NCI-H2029 treated with DMSO at 0.1 percent for 48 hours (cell line): ENCODE measurements around the gene BAZ2A.
"Not testable (repeated sequence)": the region's sequence is repeated elsewhere in the genome, so short reads cannot be mapped to it uniquely, and the experiment has no call there.

ENCODE experiments used
- DNase-seq: peaks from one replicate; lab custom pipeline; 2025; lab: John Stamatoyannopoulos, UW

Gene BAZ2A

GRCh38 chr12:56630180-56630632, at the start of gene BAZ2A:
Gene BAZ2A (minus strand): TSS chr12:56630326. CDS start chr12:56617530, 12,796 bp downstream.
- DNase-seq, result peak; percentile 66

DNA sequence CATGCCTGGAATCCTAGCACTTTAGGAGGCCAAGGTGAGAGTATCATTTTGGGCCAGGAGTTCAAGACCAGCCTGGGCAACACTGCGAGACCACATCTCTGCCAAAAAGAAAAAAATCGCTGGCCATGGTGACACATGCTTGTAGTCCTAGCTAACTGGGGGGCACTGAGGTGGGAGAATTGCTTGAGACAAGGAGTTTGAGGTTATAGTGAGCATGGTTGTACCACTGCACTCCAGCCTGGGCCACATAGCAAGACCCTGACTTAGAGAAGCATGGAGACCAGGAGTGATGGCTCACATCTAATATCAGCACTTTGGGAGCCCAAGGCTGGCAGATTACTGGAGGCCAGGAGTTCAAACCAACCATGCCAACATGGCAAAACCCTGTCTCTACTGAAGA, 48.7 kb upstream of the BAZ2A start:
- DNase-seq, result no peak

DNA sequence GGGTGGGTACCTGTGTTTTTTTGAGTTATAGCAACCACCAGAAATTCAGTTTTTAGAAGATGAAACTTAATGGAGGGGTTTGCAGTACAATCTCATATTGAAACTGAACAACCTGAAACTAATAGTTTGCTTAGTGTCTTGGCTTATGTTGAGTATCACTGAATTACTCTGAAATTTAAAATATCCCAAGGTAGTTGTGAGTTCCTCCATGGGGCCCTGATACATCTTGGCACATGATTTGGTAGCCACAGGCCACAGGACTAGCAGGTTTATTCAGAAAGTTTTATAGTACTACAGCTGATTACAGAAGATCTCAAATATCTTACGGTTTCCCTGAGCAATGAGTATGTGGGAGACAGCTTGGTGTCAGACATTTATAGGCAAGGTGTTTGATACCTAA, 47.6 kb upstream of the BAZ2A start:
- DNase-seq, result no peak

DNA sequence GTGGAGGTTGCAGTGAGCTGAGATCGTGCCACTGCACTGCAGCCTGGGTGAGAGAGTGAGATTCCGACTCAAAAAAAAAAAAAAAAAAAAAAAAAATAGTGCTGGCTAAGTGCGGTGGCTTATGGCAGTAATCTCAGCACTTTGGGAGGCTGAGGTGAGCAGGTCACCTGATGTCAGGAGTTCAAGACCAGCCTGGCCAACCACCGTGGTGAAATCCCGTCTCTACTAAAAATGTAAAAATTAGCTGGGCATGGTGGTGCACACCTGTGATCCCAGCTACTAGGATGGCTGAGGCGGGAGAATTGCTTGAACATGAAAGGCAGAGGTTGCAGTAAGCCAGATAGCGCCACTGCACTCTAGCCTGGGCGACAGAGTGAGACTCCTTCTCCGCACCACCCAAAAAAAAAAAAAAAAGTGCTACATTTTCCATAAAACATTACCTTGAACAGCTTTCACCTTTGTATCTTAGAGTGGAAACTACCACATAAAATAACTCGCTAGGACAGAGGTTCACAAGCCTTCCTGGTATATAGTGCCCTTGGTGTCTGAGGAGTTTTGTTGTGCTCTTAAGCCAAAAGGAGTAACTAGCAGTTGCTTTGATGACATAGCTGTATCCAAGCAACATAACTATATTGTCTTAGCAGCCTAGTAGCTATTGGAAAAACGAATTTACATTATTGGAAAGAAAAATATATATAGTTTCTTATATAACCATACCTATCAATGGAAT, 46.9 kb upstream of the BAZ2A start:
- DNase-seq, result no peak

GRCh38 chr12:56671608-56672007, 41.5 kb upstream of the BAZ2A start:
- DNase-seq, result no peak

DNA sequence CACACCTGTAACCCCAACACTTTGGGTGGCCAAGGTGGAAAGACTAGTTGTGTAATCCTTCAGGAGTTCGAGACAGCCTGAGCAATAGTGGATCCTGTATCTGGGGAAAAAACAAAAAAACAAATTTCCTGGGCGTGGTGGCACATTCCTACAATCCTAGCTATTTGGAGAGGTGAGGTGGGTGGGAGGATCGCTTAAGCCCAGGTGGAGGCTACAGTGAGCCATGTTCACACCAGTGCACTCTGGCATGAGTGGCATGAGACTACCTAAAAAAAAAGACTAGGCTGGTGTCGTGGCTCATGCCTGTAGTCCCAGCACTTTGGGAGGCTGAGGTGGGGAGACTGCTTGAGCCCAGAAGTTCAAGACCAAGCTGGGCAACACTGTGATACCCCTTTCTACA, 40.7 kb upstream of the BAZ2A start:
- no peak for DNase-seq

- no peak for DNase-seq
These were observed 38.0 kb upstream of the BAZ2A start for GRCh38 chr12:56668197-56668457.

GRCh38 chr12:56661979-56662638, 32.0 kb upstream of the BAZ2A start:
- no peak for DNase-seq

DNA sequence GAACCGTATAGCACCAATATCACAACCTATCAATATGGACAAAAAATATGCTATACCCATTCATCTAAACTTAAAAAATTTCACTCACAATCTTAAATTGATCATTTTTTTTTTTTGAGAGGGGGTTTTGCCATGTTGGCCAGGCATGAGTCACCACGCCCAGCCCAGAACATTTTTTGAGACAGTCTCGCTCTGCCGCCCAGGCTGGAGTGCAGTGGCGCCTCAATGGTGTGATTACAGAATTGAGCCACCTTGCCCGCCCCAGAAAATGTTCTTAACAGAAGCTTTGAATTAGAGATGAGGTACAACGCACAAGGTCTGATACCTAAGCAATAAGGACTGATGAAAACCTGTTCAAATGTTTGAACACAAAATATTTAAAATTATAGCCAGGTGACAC, 31.4 kb upstream of the BAZ2A start:
- DNase-seq, result no peak

DNA sequence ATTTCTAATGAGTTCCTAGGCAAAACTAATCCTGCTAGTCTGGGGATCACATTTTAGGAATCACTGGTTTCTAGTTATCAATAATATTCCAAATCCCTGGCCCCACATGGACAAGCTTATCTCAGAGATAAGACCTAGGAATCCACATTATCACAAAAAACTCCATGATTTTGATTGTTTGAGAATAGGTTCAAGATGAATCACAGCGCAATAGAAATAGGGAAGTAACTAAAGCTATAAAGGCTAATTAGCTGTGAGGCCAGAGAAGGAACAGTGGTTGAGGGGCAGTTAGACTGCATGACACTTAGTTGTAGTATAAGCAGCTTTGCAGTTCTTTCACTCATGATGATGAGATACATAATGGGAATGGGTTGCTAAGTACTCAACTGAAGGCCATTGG, 28.8 kb upstream of the BAZ2A start:
- DNase-seq, result no peak

DNA sequence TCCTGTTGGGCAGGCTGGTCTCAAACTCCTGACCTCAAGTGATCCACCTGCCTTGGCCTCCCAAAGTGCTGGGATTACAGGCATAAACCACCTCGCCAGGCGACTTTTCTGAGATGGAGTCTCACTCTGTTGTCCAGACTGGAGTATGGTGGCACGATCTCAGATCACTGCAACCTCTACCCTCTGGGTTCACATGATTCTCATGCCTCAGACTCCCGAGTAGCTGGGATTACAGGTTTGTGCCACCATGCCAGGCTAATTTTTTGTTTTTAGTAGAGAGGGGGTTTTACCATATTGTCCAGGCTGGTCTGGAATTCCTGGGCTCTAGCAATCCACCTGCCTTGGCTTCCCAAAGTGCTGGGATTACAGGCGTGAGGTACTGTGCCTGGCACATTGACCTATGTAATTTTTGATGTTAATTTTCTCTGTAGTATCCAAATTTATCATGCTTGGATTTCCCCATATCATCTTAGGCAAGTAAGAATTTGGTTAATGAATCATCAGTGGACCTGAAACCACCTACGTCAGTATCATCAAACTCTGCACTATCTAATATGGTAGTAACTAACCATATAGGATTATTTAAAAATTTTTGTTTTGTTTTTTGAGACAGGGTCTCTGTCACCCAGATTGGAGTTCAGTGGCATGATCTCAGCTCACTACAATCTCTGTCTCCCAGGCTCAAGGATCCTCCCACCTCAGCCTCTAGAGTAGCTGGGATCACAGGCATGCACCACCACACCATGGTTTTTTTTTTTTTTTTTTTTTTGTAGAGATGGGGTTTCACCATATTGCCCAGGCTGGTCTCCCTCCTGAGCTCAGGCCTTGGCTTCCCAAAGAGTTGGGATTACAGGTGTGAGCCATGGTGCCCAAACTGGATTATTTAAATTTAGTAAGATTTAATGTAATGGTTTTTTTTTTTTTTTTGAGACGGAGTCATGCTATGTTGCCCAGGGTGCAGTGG, 27.6 kb upstream of the BAZ2A start:
- DNase-seq, result no peak

- not testable (repeated sequence) for DNase-seq
These were observed 23.7 kb upstream of the BAZ2A start for GRCh38 chr12:56653781-56654180.

DNA sequence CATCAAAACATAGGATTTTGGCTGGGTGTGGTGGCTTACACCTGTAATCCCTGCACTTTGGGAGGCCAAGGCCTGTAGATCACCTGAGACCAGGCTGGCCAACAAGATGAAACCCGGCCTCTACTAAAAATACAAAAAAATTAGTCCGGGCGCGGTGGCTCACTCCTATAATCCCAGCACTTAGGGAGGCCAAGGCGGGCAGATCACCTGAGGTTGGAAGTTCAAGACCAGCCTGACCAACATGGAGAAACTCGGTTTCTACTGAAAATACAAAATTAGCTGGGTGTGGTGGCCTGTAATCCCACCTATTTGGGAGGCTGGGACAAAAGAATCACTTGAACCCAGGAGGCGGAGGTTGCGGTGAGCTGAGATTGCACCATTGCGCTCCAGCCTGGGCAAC, 17.9 kb upstream of the BAZ2A start:
- DNase-seq, result not testable (repeated sequence)

DNA sequence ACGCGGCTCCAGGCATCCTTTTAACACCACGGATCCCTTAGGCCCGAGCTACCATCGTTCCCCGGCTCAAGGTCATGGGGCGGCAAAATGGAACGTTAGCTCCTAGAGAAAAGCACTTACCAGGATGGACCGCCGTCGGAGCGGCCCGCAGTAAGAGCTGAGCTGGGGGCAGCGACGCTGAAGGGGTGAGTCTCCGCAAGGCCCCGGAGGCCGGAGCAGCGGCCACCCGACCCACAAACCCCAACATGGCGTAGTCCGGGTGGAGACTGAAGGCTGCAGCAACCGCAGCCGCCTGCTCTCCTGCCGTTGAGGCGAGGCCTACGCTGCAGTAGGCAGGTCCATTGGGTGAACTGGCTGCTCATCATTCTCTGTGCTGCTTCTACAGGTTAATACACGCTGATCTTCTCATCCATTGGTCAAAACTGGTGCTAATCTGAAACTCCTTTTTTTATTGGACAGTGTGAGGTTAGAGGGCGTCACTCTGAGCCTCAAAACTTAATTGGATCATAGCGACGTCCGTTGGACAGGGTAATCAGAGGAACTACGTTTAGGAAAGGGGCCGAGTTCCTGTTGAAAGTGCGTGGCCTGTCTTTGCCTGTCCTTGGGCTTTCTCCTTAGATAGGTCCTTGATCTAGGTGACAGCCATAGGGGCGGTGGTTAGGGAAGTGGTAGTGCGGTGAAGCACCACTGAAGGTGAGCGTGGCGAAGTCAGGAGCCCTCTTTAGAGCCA, 15.8 kb upstream of the BAZ2A start, which contains the start of gene ATP5F1B:
Gene ATP5F1B (minus strand): TSS at position 268 of the 730 bp plus-strand sequence. CDS start 21 bp downstream, at position 247.
- peak; percentile 99 for DNase-seq

DNA sequence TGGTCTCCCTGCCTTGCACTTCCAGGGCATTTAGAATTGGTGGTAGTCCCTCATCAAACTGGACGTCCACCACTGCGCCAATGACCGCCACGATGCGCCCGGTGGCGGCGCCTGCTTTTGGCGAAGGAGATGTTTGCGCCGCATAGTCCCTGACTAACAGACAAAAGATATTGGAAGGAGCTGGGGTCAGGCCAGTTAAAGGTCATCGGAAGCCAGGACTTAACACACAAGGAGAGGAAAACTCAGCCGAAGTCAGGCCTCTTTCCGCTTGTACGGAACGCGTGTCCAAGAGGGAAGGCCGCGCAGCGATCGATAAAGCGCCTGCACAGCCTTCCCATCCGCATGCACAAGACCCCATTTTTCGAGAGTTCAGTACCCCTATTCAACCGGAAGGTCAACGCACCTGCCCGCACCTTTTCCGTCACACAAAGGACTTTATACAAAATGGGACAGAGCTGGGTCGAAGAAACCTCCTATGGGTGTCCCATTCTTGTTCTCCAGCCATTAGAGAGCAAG, 15.1 kb upstream of the BAZ2A start:
- no peak for DNase-seq

- peak; percentile 6 for DNase-seq
These were observed 14.5 kb upstream of the BAZ2A start for GRCh38 chr12:56644654-56645053.

GRCh38 chr12:56641219-56641618, 11.1 kb upstream of the BAZ2A start:
- DNase-seq, result no peak

DNA sequence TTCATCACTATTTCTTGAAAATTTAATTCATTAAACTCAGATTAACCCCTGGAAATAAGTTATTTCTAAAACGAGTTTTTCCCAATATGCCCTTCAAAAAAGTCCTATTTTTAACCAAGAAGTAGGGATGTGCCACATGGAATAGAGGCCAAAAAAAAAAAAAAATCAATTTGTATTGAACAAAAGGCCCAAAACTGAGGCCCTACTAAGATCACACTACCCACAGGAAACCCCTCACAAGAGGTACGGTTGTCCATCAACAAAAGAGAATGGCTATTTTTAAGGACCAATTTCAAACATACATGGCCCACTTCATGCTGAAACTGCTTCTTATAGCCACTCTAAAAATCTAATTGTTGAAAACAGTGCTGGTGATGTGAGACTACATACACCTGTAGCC, 7.5 kb upstream of the BAZ2A start:
- DNase-seq, result no peak

GRCh38 chr12:56636675-56637540, 6.8 kb upstream of the BAZ2A start:
- peak; percentile 97 for DNase-seq

DNA sequence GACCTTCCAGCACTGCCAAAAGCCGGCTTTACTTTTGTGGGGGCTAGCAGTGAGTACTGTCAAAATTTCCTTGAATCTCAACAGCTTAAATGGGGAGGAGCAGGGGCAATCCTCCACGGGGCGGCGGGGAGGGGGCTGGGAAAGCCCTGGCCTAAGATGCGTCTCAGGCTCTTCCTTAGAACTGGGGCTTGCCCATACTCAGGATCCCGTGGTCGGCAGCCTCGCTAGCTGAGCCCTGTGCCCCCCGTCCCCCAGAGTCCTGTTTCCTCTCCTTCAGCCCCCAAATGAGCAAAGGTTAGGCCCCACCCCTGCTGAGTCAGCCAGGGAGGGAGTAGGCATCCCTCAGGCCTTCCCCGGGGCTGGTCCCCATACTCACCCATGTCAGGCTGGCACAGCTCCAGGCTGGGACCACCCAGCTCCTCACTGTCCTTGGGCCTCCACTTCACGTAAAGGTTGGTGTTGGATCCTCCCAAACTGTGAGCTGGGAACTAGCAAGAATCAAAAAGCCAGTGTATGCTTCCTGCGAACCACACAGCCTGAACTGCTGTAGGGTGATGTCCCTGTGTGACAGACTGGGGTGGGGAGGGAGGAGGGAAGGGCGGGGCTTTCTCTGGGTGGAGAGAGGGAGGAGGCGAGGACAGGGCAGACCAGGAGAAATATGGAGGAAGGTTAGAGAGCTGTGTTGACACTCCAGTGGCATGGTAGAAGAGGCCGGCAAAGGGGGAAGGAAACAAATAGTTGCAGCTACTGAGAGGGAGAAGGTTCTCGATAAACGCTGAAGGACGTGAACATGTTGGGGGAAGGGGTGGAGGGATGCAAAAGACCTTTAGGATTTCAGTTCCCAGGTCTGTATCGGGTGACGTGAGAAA, 5.9 kb upstream of the BAZ2A start:
- DNase-seq, result peak; percentile 79
